ENCODE measurements around the gene PRR3.
A peak's percentile ranks its signal among the peaks of the same experiment; 100 is the strongest.

The PRR3 gene

GRCh38 chr6:30537931-30538330 lies 19.2 kb upstream of the PRR3 start:
- no peak for DNase-seq (ENCODE audit: low read depth in 2 of 2)

GRCh38 chr6:30541515-30542403 lies 15.3 kb upstream of the PRR3 start:
- peak; percentile 60 to 73 for DNase-seq (ENCODE audit: low read depth in 2 of 2)

GRCh38 chr6:30542404-30542725 lies 14.7 kb upstream of the PRR3 start:
- DNase-seq (ENCODE audit: low read depth in 2 of 2) = no peak

GRCh38 chr6:30542915-30543314 lies 14.2 kb upstream of the PRR3 start:
- DNase-seq (ENCODE audit: low read depth in 2 of 2) = no peak

- DNase-seq (ENCODE audit: low read depth in 2 of 2) = no peak
These were observed 13.3 kb upstream of the PRR3 start for GRCh38 chr6:30543821-30544220.

GRCh38 chr6:30544666-30545272 lies 12.3 kb upstream of the PRR3 start:
- no peak for DNase-seq (ENCODE audit: low read depth in 2 of 2)

- no peak for DNase-seq (ENCODE audit: low read depth in 2 of 2)
These were observed 9.6 kb upstream of the PRR3 start for GRCh38 chr6:30547454-30547853.

DNA sequence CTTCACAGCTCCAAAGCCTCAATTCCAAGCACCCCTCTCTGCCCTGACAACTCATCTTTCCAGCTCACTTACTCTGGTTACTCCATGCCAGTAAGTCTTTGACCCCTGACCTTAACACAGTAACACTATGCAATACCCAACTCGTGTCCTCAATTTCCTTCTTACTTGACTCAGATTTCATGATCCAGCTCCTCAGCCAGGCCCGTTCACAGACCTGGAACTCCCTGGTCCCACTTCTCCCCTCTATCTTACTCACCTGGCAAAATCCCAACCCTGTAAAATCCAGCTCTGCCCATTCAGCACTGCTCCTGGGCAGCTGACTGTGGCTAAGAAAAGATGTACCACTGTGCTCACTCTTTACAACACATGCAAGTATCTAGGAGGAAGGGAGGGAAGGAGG lies 8.7 kb upstream of the PRR3 start:
- DNase-seq (ENCODE audit: low read depth in 2 of 2) = no peak

- DNase-seq (ENCODE audit: low read depth in 2 of 2) = no peak
These were observed 2.7 kb upstream of the PRR3 start for GRCh38 chr6:30554404-30554803.

GRCh38 chr6:30554962-30555815 lies 1.9 kb upstream of the PRR3 start:
- no peak for DNase-seq (ENCODE audit: low read depth in 2 of 2)

DNA sequence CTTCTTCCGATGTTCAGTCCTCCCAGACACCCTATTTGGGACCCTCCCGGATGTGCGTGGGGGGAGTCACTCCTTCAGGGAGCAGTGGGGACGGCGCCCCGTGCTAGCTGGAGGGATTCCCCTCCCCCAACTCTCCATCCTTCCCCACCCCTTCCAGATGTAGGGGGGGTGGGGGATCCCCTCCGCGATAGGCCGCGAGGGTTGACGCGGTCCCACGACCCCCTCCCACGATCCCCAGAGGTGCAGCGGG lies 1.4 kb upstream of the PRR3 start:
- DNase-seq (ENCODE audit: low read depth in 2 of 2) = no peak

DNA sequence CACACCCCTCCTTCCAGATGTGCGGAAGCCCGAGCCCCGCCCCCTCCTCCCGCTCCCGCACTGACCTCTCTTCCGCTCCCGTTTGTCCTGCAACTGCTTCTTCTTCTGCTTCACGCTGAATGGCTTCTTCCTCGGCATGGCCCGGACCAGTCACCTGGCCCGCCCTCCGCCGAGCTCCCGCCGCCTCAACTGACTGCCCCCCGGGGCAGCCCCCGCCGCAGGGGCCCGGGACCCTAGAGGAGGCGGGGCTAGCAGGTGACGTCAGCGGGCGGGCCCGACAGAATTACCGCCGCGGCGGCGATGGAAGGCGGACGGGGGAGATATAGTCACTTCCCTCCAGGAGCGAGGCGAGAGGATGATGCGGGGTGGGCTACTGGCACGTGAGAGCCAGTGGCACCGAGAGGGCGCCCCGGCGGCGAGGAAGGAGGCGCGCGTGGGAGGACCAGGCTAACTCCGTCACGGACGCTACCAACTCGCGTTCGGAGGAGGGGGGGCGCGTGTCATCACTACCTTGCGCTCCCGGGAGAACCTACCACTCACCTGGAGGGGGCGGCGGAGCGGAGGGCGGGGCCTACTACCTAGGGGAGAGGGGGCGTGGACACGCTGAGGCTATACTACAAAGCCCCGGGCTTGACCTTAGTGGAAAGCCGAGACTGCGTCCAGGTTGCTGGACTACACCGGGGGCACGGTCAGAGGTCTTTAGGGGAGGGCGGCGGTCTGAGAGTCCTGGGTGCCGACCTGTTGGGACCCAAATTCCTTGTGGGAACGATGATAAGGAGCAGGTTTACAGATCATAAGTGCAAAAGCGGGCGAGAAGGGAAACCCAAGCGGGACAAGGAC lies 809 bp upstream of the PRR3 start, which contains the start of gene GNL1:
TSS of gene GNL1 (minus strand) at position 424 of the 840 bp plus-strand sequence. CDS start at position 138, 286 bp downstream.
- peak; percentile 99 to 100 for DNase-seq (ENCODE audit: low read depth in 2 of 2)

GRCh38 chr6:30557683-30557981 lies 537 bp downstream of the PRR3 start:
- no peak for DNase-seq (ENCODE audit: low read depth in 2 of 2)

- DNase-seq (ENCODE audit: low read depth in 2 of 2) = no peak
These were observed 3.8 kb downstream of the PRR3 start for GRCh38 chr6:30560930-30561329.

GRCh38 chr6:30562470-30563425 lies 5.7 kb downstream of the PRR3 start:
- no peak for DNase-seq (ENCODE audit: low read depth in 2 of 2)

- no peak for DNase-seq (ENCODE audit: low read depth in 2 of 2)
These were observed 7.0 kb downstream of the PRR3 start for GRCh38 chr6:30564114-30564513.

DNA sequence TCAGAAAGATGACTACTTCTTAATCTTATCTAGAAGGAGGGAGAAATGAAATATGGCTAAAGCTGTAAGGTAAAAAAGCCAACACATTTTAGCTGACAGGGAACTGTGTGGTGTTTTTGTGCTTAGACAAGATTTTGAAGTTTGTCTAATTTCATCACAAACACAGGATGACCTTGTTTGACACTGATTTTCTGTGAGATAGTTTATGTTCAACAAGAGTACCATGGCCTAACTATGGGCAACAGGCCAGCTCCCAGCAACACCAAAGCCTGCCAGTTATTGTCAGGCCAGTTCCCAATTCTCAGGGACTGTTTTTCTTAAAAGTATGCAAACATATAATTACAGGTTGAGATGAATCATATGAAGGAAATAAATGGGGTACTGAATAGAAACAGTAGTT lies 8.7 kb downstream of the PRR3 start:
- no peak for DNase-seq (ENCODE audit: low read depth in 2 of 2)

DNA sequence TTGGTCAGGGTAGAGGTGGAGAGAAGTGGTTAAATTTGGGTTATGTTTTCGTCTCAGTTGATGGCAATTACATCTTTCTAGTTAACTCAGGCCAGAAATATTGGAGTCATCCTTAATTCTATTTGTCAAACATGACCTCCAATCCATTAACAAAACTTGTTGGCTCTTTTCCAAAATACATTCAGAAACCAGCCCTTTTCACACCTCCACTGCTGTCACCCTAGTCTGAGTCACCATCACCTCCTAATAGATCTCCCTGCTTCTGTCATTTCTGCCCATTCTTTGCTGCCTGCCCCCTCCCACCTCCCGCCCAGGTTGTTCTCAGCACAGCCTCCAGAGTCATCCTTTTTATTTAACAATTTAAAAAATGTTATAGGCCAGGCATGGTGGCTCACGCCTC lies 11.2 kb downstream of the PRR3 start:
- DNase-seq (ENCODE audit: low read depth in 2 of 2) = peak; percentile 25 to 35

DNA sequence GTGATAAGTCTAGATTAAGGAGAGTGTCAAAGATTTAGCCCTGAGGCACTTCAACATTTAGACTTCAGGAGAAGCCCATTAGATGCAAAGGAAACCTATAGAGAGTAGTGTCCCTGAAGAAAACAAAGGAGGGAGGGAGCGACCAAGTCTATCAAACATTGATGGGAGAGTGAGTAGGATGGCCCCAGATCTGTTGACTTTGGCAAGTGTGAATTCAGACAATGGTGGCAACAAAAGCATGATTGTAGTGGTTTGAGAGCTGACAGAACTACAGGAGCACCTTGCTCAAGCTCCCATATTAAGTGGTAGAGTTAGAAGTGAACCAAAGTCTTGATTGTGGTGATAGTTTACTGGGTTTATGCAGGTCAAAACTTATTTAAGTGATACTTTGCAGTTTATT lies 13.2 kb downstream of the PRR3 start:
- no peak for DNase-seq (ENCODE audit: low read depth in 2 of 2)

DNA sequence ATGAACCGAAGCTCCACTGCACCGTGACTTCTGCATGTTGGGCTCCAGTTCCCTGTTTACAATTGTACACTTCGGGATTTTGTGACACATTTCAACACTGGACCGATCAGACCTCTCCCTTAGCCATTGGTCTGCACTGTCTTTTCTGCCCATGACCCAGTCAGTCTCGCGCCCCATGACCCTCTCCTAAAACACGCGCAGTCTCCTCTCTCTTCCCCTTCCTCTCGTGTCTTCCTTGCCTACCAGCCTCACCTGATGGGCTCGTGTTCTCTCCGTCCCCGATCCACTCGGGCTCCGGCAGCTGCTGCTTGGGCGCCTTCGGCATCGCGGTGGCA lies 13.6 kb downstream of the PRR3 start:
- DNase-seq (ENCODE audit: low read depth in 2 of 2) = peak in 1 of 2 donors; percentile 6
